H9 (cell line): ENCODE data around the gene SLC22A3. TPM values are rescaled to one million over a fixed set of nuclear protein-coding genes. Genes with fewer than 3 reads are reported as not detected.
"Not testable (repeated sequence)": the region's sequence is repeated elsewhere in the genome, so short reads cannot be mapped to it uniquely, and the experiment has no call there.

Experiments
- DNase-seq: peaks from one replicate; pipeline ENCODE4 v3.0.0-alpha.2; 2017
- H2AFZ ChIP-seq: one replicate; pipeline ENCODE4 v1.6.1; 2013; ENCODE audit warnings: mild to moderate bottlenecking, low read length, control low read depth, moderate library complexity
- H2AK5ac ChIP-seq: 2 replicates; pipeline ENCODE4 v1.6.1; 2013; ENCODE audit warnings: low read length, control low read depth, mixed read lengths; ENCODE audit not compliant: insufficient read length
- H2BK120ac ChIP-seq: one replicate; pipeline ENCODE4 v1.6.1; 2013; ENCODE audit warnings: low read depth, mild to moderate bottlenecking, low read length, control low read depth, inconsistent platforms; ENCODE audit not compliant: poor library complexity, severe bottlenecking
- H2BK12ac ChIP-seq: 2 replicates; pipeline ENCODE4 v1.6.1; 2013; ENCODE audit warnings: low read length, control low read depth, mixed read lengths, low read depth; ENCODE audit not compliant: insufficient read length
- H2BK15ac ChIP-seq: 2 replicates; pipeline ENCODE4 v1.6.1; 2013; ENCODE audit warnings: low read depth, low read length, control low read depth
- H2BK20ac ChIP-seq: one replicate; pipeline ENCODE4 v1.6.1; 2013; ENCODE audit warnings: low read depth, mild to moderate bottlenecking, low read length, control low read depth, inconsistent platforms; ENCODE audit not compliant: poor library complexity, severe bottlenecking
- H2BK5ac ChIP-seq: 2 replicates; pipeline ENCODE4 v1.6.1; 2013; ENCODE audit warnings: low read length, control low read depth, mixed read lengths; ENCODE audit not compliant: insufficient read length
- H3K14ac ChIP-seq: 2 replicates; pipeline ENCODE4 v1.6.1; 2013; ENCODE audit warnings: low read length, control low read depth; ENCODE audit not compliant: insufficient read depth
- H3K18ac ChIP-seq: 2 replicates; pipeline ENCODE4 v1.6.1; 2013; ENCODE audit warnings: low read depth, mild to moderate bottlenecking, mixed read lengths, low read length, control low read depth; ENCODE audit not compliant: insufficient read length
- H3K23ac ChIP-seq: 2 replicates; pipeline ENCODE4 v1.6.1; 2013; ENCODE audit warnings: low read length, control low read depth, mixed read lengths, low read depth; ENCODE audit not compliant: insufficient read length
- H3K23me2 ChIP-seq: 2 replicates; pipeline ENCODE4 v1.6.1; 2013; ENCODE audit warnings: low read depth, mild to moderate bottlenecking, mixed read lengths, low read length, control low read depth; ENCODE audit not compliant: insufficient read length, poor library complexity, severe bottlenecking
- H3K27ac ChIP-seq: 2 replicates; pipeline ENCODE4 v1.5.1; 2013; ENCODE audit warnings: low read length, control low read depth, mixed read lengths, low read depth; ENCODE audit not compliant: insufficient read length
- H3K27me3 ChIP-seq: 2 replicates; pipeline ENCODE4 v1.6.1; 2013; ENCODE audit warnings: low read length, control low read depth, inconsistent platforms; ENCODE audit not compliant: insufficient read depth
- H3K4ac ChIP-seq: 2 replicates; pipeline ENCODE4 v1.6.1; 2013; ENCODE audit warnings: low read depth, mild to moderate bottlenecking, control low read depth, inconsistent platforms, low read length, moderate library complexity
- H3K4me1 ChIP-seq: 2 replicates; pipeline ENCODE4 v1.6.1; 2013; ENCODE audit warnings: low read length, control low read depth, inconsistent platforms; ENCODE audit not compliant: insufficient read depth
- H3K4me2 ChIP-seq: 2 replicates; pipeline ENCODE4 v1.6.1; 2013; ENCODE audit warnings: low read length, control low read depth, mixed read lengths; ENCODE audit not compliant: insufficient read length, insufficient read depth
- H3K56ac ChIP-seq: 2 replicates; pipeline ENCODE4 v1.6.1; 2013; ENCODE audit warnings: low read depth, mild to moderate bottlenecking, mixed read lengths, low read length, control low read depth; ENCODE audit not compliant: insufficient read length
- H3K79me1 ChIP-seq: 2 replicates; pipeline ENCODE4 v1.6.1; 2013; ENCODE audit warnings: low read depth, mild to moderate bottlenecking, moderate library complexity, low read length, control low read depth, inconsistent platforms; ENCODE audit not compliant: insufficient read depth, poor library complexity, severe bottlenecking
- H3K79me2 ChIP-seq: 2 replicates; pipeline ENCODE4 v1.6.1; 2013; ENCODE audit warnings: low read length, control low read depth, inconsistent platforms; ENCODE audit not compliant: insufficient read depth
- H3K9ac ChIP-seq: 2 replicates; pipeline ENCODE4 v1.6.1; 2013; ENCODE audit warnings: low read length, control low read depth, mixed read lengths; ENCODE audit not compliant: insufficient read length; ENCODE audit errors: extremely low read depth
- H3K9me3 ChIP-seq: one replicate; pipeline ENCODE4 v1.6.1; 2013; ENCODE audit warnings: low read depth, low read length, inconsistent platforms; ENCODE audit not compliant: control insufficient read depth
- H3T11ph ChIP-seq: one replicate; pipeline ENCODE4 v1.6.1; 2013; ENCODE audit warnings: mild to moderate bottlenecking, low read length, control low read depth, inconsistent platforms
- H4K20me1 ChIP-seq: one replicate; pipeline ENCODE4 v1.6.1; 2013; ENCODE audit not compliant: control insufficient read depth, insufficient read length, insufficient read depth
- H4K5ac ChIP-seq: 2 replicates; pipeline ENCODE4 v1.6.1; 2013; ENCODE audit warnings: low read depth, mild to moderate bottlenecking, mixed read lengths, low read length, control low read depth; ENCODE audit not compliant: insufficient read length
- H4K8ac ChIP-seq: replicated peaks from 2 replicates; pipeline ENCODE4 v1.6.1; 2013; ENCODE audit warnings: low read length, control low read depth, mixed read lengths, low read depth; ENCODE audit not compliant: insufficient read length
- H4K91ac ChIP-seq: 2 replicates; pipeline ENCODE4 v1.6.1; 2013; ENCODE audit warnings: low read depth, mild to moderate bottlenecking, moderate library complexity, mixed read lengths, low read length, control low read depth; ENCODE audit not compliant: insufficient read length
- H3K27ac Mint-ChIP-seq, 3 experiments: 2 replicates in 2 of 3; 3 replicates in 1 of 3; pipeline ENCODE4 v1.8.0; 2020 to 2021; ENCODE audit warnings: mixed read lengths in 3 of 3, mild to moderate bottlenecking in 1 of 3, moderate library complexity in 1 of 3
- H3K27me3 Mint-ChIP-seq: 2 replicates; pipeline ENCODE4 v1.8.0; 2021; ENCODE audit warnings: low read depth, mild to moderate bottlenecking, moderate library complexity, mixed read lengths
- H3K36me3 Mint-ChIP-seq, 3 experiments: 2 replicates in 2 of 3; 3 replicates in 1 of 3; pipeline ENCODE4 v1.8.0; 2020 to 2021; ENCODE audit warnings: low read depth in 3 of 3, mixed read lengths in 3 of 3; ENCODE audit not compliant: insufficient read depth in 1 of 3
- H3K4me1 Mint-ChIP-seq, 2 experiments: 2 replicates each; pipeline ENCODE4 v1.8.0; 2020; ENCODE audit warnings: mixed read lengths in 2 of 2
- H3K4me3 Mint-ChIP-seq, 2 experiments: 2 replicates in 1 of 2; 3 replicates in 1 of 2; pipeline ENCODE4 v1.8.0; 2020 to 2021; ENCODE audit warnings: mild to moderate bottlenecking in 2 of 2, mixed read lengths in 2 of 2, moderate library complexity in 1 of 2
- H3K9me3 Mint-ChIP-seq, 2 experiments: 2 replicates in 1 of 2; 3 replicates in 1 of 2; pipeline ENCODE4 v1.8.0; 2020; ENCODE audit warnings: mild to moderate bottlenecking in 2 of 2, mixed read lengths in 2 of 2, moderate library complexity in 1 of 2
- WGBS: extraction: QIAGEN DNeasy Blood & Tissue Kit; methylation state at CpG from one replicate; pipeline ENCODE4 v1.1.7; 2013; ENCODE audit warnings: missing lambda C conversion rate, low lambda C conversion rate, mixed read lengths; ENCODE audit not compliant: insufficient read length; ENCODE audit errors: extremely low coverage; 5-methylcytosine and 5-hydroxymethylcytosine counted together
- total RNA-seq: library from RNA; stranded (reverse); gene quantifications from 2 replicates; pipeline ENCODE4 v1.2.1, GENCODE V29; 2021
- TF ChIP-seq, protein P1 (sequence below): fragments of 200-600 bp; sonication (generic); conservative IDR thresholded peaks from 3 replicates; pipeline ENCODE4 v1.8.0; 2021; ENCODE audit warnings: antibody characterized with exemption, mild to moderate bottlenecking

SLC22A3 gene
- total RNA-seq, 1 experiment from 2014 or later = 2.7 TPM

DNA sequence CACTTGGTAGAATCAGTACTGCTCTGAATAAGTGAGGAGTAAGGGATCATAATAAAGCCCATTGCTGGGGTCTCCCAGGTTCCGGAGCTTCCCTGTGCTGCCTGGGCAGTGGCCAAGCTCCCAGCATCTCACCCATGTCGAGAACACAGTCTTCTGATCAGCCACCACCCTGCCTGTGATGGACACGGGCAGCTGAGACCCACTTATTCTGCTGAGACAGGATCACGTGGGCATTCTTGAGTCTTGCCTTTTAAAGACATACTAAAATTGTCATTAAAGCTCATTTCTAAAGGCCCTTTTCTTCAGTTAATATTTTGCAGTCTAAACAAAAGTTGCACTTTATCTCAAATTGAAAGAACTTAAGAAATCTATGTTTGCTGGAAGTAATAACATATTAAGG, 46.8 kb upstream of the SLC22A3 start:
- H3K79me2 ChIP-seq = no peaks in the 10 kb centered on the region
- H4K8ac ChIP-seq = no peak overlapping the region
- H3K18ac ChIP-seq = no peak overlapping the region
- Mint-ChIP-seq H3K27me3 (peaks cover 1% of the 10 kb centered on the region; the same call in 1 of the 2 replicates), H3K27ac (no peak overlapping the region), H3K9me3 (peaks cover 22 to 25% of the 10 kb centered on the region in 2 experiments), H3K4me1 (peaks cover 12 to 25% of the 10 kb centered on the region in 2 experiments), H3K4me3 (no peak overlapping the region), H3K36me3 (peaks cover 11 to 27% (median 14%) of the 10 kb centered on the region in 3 experiments)
- H2AK5ac ChIP-seq = no peak overlapping the region
- no peaks in the 10 kb centered on the region for H3K9me3 ChIP-seq
- no peak overlapping the region for H2AFZ ChIP-seq
- peaks cover 4% of the 10 kb centered on the region for H3K23me2 ChIP-seq
- H4K91ac ChIP-seq = no peak overlapping the region
- no peaks in the 10 kb centered on the region for H4K20me1 ChIP-seq
- no peak overlapping the region for H3K9ac ChIP-seq
- no peak overlapping the region for H3K4ac ChIP-seq
- H4K5ac ChIP-seq = no peak overlapping the region
- no peak overlapping the region for H3K27ac ChIP-seq
- DNase-seq = no peak
- no peak overlapping the region for H2BK12ac ChIP-seq
- no peak overlapping the region for H2BK5ac ChIP-seq
- no peaks in the 10 kb centered on the region for H3K27me3 ChIP-seq
- no peak overlapping the region for H2BK15ac ChIP-seq
- no peak overlapping the region for H3K23ac ChIP-seq
- no CpG with 5 or more reads among the region's 4 CpGs for WGBS
- no peak overlapping the region for H2BK20ac ChIP-seq
- no peak overlapping the region for H3K56ac ChIP-seq
- no peaks in the 10 kb centered on the region for H3K79me1 ChIP-seq
- no peak overlapping the region for H3K4me2 ChIP-seq
- H3T11ph ChIP-seq = no peak overlapping the region
- H3K14ac ChIP-seq = no peak overlapping the region
- no peak overlapping the region for H2BK120ac ChIP-seq
- TF ChIP-seq, protein P1, sequence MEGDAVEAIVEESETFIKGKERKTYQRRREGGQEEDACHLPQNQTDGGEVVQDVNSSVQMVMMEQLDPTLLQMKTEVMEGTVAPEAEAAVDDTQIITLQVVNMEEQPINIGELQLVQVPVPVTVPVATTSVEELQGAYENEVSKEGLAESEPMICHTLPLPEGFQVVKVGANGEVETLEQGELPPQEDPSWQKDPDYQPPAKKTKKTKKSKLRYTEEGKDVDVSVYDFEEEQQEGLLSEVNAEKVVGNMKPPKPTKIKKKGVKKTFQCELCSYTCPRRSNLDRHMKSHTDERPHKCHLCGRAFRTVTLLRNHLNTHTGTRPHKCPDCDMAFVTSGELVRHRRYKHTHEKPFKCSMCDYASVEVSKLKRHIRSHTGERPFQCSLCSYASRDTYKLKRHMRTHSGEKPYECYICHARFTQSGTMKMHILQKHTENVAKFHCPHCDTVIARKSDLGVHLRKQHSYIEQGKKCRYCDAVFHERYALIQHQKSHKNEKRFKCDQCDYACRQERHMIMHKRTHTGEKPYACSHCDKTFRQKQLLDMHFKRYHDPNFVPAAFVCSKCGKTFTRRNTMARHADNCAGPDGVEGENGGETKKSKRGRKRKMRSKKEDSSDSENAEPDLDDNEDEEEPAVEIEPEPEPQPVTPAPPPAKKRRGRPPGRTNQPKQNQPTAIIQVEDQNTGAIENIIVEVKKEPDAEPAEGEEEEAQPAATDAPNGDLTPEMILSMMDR = no peak
- peaks cover 2% of the 10 kb centered on the region; the same call in 1 of the 2 replicates for H3K4me1 ChIP-seq

DNA sequence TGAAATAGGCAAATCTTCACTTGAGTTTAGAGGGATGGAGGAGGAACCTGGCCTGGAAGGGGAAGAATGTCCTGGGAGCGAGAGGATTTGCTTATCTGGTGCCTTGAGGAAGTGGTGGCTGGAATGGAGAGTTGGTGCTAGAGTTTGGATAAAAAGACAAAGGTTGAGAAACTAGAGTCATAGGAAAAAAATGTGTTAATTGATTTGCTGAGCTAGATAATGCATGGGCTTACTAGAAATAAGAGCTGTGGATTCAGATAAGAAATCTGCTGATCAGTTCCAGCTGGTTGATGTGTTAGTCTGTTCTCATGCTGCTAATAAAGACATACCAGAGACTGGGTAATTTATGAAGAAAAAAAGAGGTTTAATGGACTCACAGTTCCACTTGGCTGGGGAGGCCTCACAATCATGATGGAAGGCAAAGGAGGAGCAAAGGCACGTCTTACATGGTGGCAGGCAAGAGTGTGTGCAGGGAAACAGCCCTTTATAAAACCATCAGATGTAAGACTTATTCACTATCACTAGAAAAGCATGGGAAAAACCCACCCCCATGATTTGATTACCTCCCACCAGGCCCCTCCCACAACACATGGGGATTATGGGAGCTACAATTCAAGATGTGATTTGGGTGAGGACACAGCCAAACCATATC, 45.6 kb upstream of the SLC22A3 start:
- H2BK15ac ChIP-seq, H3K14ac ChIP-seq, H3K27me3 Mint-ChIP-seq, H3K23me2 ChIP-seq, H2AFZ ChIP-seq, H3K27me3 ChIP-seq, H3K4me2 ChIP-seq, H2BK5ac ChIP-seq, H3K4me3 Mint-ChIP-seq, H3K9me3 ChIP-seq, H4K8ac ChIP-seq, H2AK5ac ChIP-seq, H3K4me1 ChIP-seq, H3K79me1 ChIP-seq, H3K56ac ChIP-seq, DNase-seq, H3K9ac ChIP-seq, H4K91ac ChIP-seq, H4K20me1 ChIP-seq, H3K27ac Mint-ChIP-seq, H3K18ac ChIP-seq, H3K4ac ChIP-seq, H3K27ac ChIP-seq, H3T11ph ChIP-seq, H3K23ac ChIP-seq, H2BK20ac ChIP-seq, H4K5ac ChIP-seq, H2BK12ac ChIP-seq, H3K79me2 ChIP-seq, H2BK120ac ChIP-seq: not testable (repeated sequence)
- H3K9me3 Mint-ChIP-seq = peaks cover 22 to 25% of the 10 kb centered on the region in 2 experiments
- WGBS = no CpG with 5 or more reads among the region's 2 CpGs
- H3K36me3 Mint-ChIP-seq = peaks cover 11 to 27% (median 14%) of the 10 kb centered on the region in 3 experiments
- H3K4me1 Mint-ChIP-seq = peaks cover 12 to 18% of the 10 kb centered on the region in 2 experiments
